Endodermal cell (in vitro differentiated cells): ENCODE measurements around the gene CALU. TPM values are rescaled to one million over a fixed set of nuclear protein-coding genes. Genes with fewer than 3 reads are reported as not detected.

Experiments
- DNase-seq: peaks from one replicate; pipeline ENCODE4 v3.0.0-alpha.2; 2017
- H3K27ac ChIP-seq: 2 replicates; pipeline ENCODE4 v1.5.1; 2013; ENCODE audit warnings: mild to moderate bottlenecking, low read depth, low read length, moderate library complexity
- H3K27me3 ChIP-seq: 2 replicates; pipeline ENCODE4 v1.6.1; 2013; ENCODE audit warnings: mild to moderate bottlenecking, low read length, moderate library complexity; ENCODE audit not compliant: insufficient read depth, control insufficient read depth, poor library complexity, severe bottlenecking
- H3K36me3 ChIP-seq: 2 replicates; pipeline ENCODE4 v1.7.0; 2013; ENCODE audit warnings: mild to moderate bottlenecking, low read length, moderate library complexity; ENCODE audit not compliant: control insufficient read depth, insufficient read depth
- H3K4me1 ChIP-seq: one replicate; pipeline ENCODE4 v1.7.0; 2013; ENCODE audit warnings: low read length; ENCODE audit not compliant: control insufficient read depth, insufficient read depth
- H3K4me3 ChIP-seq: 2 replicates; pipeline ENCODE4 v1.5.1; 2013; ENCODE audit warnings: mild to moderate bottlenecking, low read length, moderate library complexity
- H3K9ac ChIP-seq: 2 replicates; pipeline ENCODE4 v1.6.1; 2013; ENCODE audit warnings: mild to moderate bottlenecking, low read length, moderate library complexity; ENCODE audit not compliant: poor library complexity, severe bottlenecking; ENCODE audit errors: extremely low read depth
- H3K9me3 ChIP-seq: 2 replicates; pipeline ENCODE4 v1.6.1; 2013; ENCODE audit warnings: mild to moderate bottlenecking, low read length, moderate library complexity; ENCODE audit not compliant: control insufficient read depth
- H3K27ac Mint-ChIP-seq: 2 replicates; pipeline ENCODE4 v1.8.0; 2020; ENCODE audit warnings: mixed read lengths
- H3K27me3 Mint-ChIP-seq: 2 replicates; pipeline ENCODE4 v1.8.0; 2021; ENCODE audit warnings: mild to moderate bottlenecking, mixed read lengths; ENCODE audit not compliant: insufficient read depth
- H3K36me3 Mint-ChIP-seq: 2 replicates; pipeline ENCODE4 v1.8.0; 2020; ENCODE audit warnings: low read depth, mixed read lengths
- H3K4me1 Mint-ChIP-seq: 2 replicates; pipeline ENCODE4 v1.8.0; 2020; ENCODE audit warnings: mixed read lengths
- H3K4me3 Mint-ChIP-seq: 2 replicates; pipeline ENCODE4 v1.8.0; 2020; ENCODE audit warnings: mild to moderate bottlenecking, moderate library complexity, mixed read lengths
- H3K9me3 Mint-ChIP-seq: 2 replicates; pipeline ENCODE4 v1.8.0; 2020; ENCODE audit warnings: mild to moderate bottlenecking, mixed read lengths
- WGBS, 2 experiments: methylation state at CpG; one replicate each; pipeline versions ENCODE4 v1.1.5 to v1.1.7; 2013; ENCODE audit warnings: missing lambda C conversion rate in 2 of 2, mixed read lengths in 1 of 2; ENCODE audit not compliant: insufficient coverage in 1 of 2, insufficient read length in 1 of 2; 5-methylcytosine and 5-hydroxymethylcytosine counted together
- total RNA-seq, 2 donors: library from RNA; stranded (reverse); fragmentation: NEBNext Ultra II Directional in 1 of 2; extraction: Animal tissue kit (Norgen Biotek cat#: 25700) in 1 of 2; gene quantifications; 2 replicates in 1 of 2; 3 replicates in 1 of 2; pipeline ENCODE4 v1.2.1, GENCODE V29; 2021
- TF ChIP-seq, protein P1 (sequence below): fragments of 200-600 bp; sonication (generic); conservative IDR thresholded peaks from 2 replicates; pipeline ENCODE4 v1.5.0; 2021; ENCODE audit warnings: antibody characterized with exemption, mild to moderate bottlenecking

The CALU gene
- total RNA-seq, 2 donors from 2014 or later, result 160 to 186 TPM

DNA sequence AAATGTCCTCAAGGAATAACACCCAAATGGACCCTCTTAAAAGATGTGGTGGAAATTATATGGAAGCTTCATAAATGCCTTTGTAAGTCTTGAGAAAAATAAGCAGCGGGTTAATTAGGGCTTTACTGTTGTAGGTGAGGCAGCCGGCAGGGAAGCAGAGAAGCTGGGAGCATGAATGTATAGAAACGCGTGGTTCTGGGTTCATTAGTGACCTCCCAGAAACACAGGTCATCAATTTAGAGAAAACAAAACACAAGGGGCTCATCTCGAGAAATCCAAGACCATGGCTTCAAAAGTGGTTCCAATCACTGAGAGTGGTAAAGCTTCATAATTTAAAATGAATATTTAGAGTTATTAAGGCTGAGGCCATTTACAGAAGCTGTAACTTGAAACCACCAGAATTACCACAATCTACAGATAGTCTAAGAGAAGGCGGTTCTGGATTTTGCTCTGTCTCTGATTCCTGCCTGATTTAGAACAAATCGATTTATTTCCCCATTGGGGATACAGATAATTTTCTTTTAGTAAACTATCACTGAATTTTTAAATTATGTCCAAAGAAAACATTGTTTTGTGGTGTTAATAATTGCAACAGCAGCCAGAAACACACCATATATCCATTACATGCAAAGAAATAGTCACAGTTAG lies 46.4 kb upstream of the CALU start:
- H3K36me3 Mint-ChIP-seq, result peaks cover 1% of the 10 kb centered on the region
- no peak overlapping the region for H3K27ac Mint-ChIP-seq
- Histone ChIP-seq H3K9me3 (no peaks in the 10 kb centered on the region), H3K4me3 (no peak overlapping the region), H3K9ac (no peak overlapping the region), H3K27me3 (peaks cover 13% of the 10 kb centered on the region), H3K27ac (no peak overlapping the region), H3K36me3 (no peaks in the 10 kb centered on the region), H3K4me1 (no peaks in the 10 kb centered on the region)
- H3K9me3 Mint-ChIP-seq, result peaks cover 11% of the 10 kb centered on the region
- no peak for DNase-seq
- H3K4me3 Mint-ChIP-seq, result no peak overlapping the region
- H3K27me3 Mint-ChIP-seq, result peaks cover 21% of the 10 kb centered on the region
- TF ChIP-seq, protein P1, sequence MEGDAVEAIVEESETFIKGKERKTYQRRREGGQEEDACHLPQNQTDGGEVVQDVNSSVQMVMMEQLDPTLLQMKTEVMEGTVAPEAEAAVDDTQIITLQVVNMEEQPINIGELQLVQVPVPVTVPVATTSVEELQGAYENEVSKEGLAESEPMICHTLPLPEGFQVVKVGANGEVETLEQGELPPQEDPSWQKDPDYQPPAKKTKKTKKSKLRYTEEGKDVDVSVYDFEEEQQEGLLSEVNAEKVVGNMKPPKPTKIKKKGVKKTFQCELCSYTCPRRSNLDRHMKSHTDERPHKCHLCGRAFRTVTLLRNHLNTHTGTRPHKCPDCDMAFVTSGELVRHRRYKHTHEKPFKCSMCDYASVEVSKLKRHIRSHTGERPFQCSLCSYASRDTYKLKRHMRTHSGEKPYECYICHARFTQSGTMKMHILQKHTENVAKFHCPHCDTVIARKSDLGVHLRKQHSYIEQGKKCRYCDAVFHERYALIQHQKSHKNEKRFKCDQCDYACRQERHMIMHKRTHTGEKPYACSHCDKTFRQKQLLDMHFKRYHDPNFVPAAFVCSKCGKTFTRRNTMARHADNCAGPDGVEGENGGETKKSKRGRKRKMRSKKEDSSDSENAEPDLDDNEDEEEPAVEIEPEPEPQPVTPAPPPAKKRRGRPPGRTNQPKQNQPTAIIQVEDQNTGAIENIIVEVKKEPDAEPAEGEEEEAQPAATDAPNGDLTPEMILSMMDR, result no peak
- 83 to 89% methylated on average over 6 of the region's 7 CpGs for whole genome bisulfite sequencing, 2 experiments
- H3K4me1 Mint-ChIP-seq, result peaks cover 3% of the 10 kb centered on the region

DNA sequence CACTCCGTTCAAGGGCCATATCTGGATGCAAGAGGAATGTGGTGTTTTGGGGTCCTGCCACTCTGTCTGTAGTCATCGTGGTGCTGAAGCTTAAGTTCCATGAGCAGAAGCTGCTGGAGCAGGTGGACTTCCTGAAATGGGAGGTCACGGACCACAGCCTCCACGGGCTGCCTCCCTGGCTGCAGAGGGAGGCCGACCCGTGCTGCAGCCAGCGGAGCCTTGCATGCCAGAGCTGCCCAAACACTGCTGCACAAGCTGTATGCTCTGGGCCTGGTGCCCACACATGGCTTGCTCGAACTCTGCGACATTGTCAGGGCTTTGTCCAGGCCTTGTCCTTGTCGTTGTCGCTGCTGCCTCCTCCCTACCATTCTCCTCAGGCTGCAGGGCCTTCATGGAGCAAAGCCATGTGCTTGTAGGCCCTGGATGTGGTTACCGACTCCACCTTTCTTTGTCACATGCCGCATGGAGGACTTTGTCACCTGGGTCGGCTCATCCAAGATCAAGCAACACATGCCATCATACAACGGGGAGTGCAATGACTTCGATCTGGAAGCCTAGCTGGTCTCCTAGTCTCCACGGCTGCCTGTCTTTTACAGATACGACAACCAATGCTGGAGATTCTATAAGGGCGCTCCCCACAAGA lies 45.7 kb upstream of the CALU start:
- DNase-seq, result peak; percentile 30
- TF ChIP-seq, protein P1, result no peak
- Histone ChIP-seq H3K9ac (no peak overlapping the region), H3K9me3 (no peaks in the 10 kb centered on the region), H3K27ac (no peak overlapping the region), H3K4me1 (no peaks in the 10 kb centered on the region), H3K4me3 (no peak overlapping the region), H3K27me3 (peaks cover 18% of the 10 kb centered on the region), H3K36me3 (no peaks in the 10 kb centered on the region)
- Mint-ChIP-seq H3K27ac (no peak overlapping the region), H3K4me1 (peaks cover 8% of the 10 kb centered on the region), H3K4me3 (no peak overlapping the region), H3K27me3 (peaks cover 26% of the 10 kb centered on the region), H3K36me3 (no peaks in the 10 kb centered on the region), H3K9me3 (peaks cover 10% of the 10 kb centered on the region)
- WGBS, 2 experiments, result 90 to 91% methylated on average over 17 to 19 of the region's 19 CpGs

DNA sequence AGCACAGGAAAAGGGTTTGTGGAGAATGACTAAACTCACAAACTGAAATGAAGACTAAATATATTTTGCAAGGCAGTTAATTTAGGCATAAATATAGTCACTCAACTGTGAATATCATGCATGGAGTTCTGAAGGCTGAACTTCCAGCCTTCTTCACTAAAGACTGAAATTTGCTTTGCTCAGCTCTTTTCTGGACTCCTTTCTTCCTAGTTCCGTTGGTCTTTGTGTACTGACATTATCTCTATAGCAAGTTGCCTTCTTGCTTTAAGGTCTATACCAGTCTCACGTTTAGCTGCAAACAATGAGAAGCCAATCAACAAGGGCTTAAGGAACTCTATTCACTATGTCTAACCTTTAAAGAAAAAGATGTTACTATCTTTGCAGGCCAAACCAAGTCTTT lies 44.4 kb upstream of the CALU start:
- H3K27me3 Mint-ChIP-seq, result peaks cover 30% of the 10 kb centered on the region
- WGBS, 2 experiments, result 56 to 79% methylated on average over 2 of the region's 2 CpGs
- Histone ChIP-seq H3K36me3 (no peaks in the 10 kb centered on the region), H3K27me3 (peaks cover 18% of the 10 kb centered on the region), H3K27ac (no peak overlapping the region), H3K9me3 (no peaks in the 10 kb centered on the region), H3K4me1 (no peaks in the 10 kb centered on the region), H3K9ac (no peak overlapping the region), H3K4me3 (no peak overlapping the region)
- no peaks in the 10 kb centered on the region for H3K36me3 Mint-ChIP-seq
- peaks cover 4% of the 10 kb centered on the region for H3K9me3 Mint-ChIP-seq
- H3K4me1 Mint-ChIP-seq, result peaks cover 11% of the 10 kb centered on the region
- TF ChIP-seq, protein P1, result no peak
- H3K4me3 Mint-ChIP-seq, result no peak overlapping the region
- no peak for DNase-seq
- H3K27ac Mint-ChIP-seq, result no peak overlapping the region
